OCI-LY1 (cell line): ENCODE results near the gene OR51I1.

Experiments
- H2AFZ ChIP-seq: fragments of 200-600 bp; sonication (generic), shearing (Covaris generic); 2 replicates; pipeline ENCODE4 v1.6.0; 2014; ENCODE audit warnings: antibody characterized with exemption, mild to moderate bottlenecking, low read length
- H3F3A ChIP-seq: fragments of 200-600 bp; sonication (generic), shearing (Covaris generic); 2 replicates; pipeline ENCODE4 v1.6.0; 2014; ENCODE audit warnings: mild to moderate bottlenecking, antibody characterized with exemption, low read length, moderate library complexity; ENCODE audit not compliant: insufficient read depth
- H3K27ac ChIP-seq: fragments of 200-600 bp; sonication (generic); 2 replicates; pipeline ENCODE4 v1.5.1; 2014; ENCODE audit warnings: low read length, mixed run types, mild to moderate bottlenecking, low read depth; ENCODE audit not compliant: poor library complexity, severe bottlenecking
- H3K27me3 ChIP-seq: fragments of 200-600 bp; sonication (generic); 2 replicates; pipeline ENCODE4 v1.6.0; 2014; ENCODE audit warnings: antibody characterized with exemption, mild to moderate bottlenecking, low read length, moderate library complexity; ENCODE audit not compliant: insufficient read depth
- H3K36me3 ChIP-seq: fragments of 200-600 bp; sonication (generic); 2 replicates; pipeline ENCODE4 v1.6.1; 2014; ENCODE audit warnings: mild to moderate bottlenecking, antibody characterized with exemption, low read length, moderate library complexity, mixed read lengths; ENCODE audit not compliant: insufficient read depth
- H3K4me1 ChIP-seq: fragments of 200-600 bp; sonication (generic); 2 replicates; pipeline ENCODE4 v1.5.1; 2014; ENCODE audit warnings: mild to moderate bottlenecking, low read length, moderate library complexity; ENCODE audit not compliant: insufficient read depth, severe bottlenecking
- H3K4me2 ChIP-seq: fragments of 200-600 bp; sonication (generic), shearing (Covaris generic); 2 replicates; pipeline ENCODE4 v1.6.1; 2014; ENCODE audit warnings: low read length
- H3K4me3 ChIP-seq: fragments of 200-600 bp; sonication (generic); 2 replicates; pipeline ENCODE4 v1.5.1; 2014; ENCODE audit warnings: low read length, low read depth, mild to moderate bottlenecking, mixed read lengths; ENCODE audit not compliant: poor library complexity, severe bottlenecking
- H3K79me2 ChIP-seq: fragments of 200-600 bp; shearing (Covaris generic); 2 replicates; pipeline ENCODE4 v1.6.1; 2016; ENCODE audit warnings: mixed run types, low read length, mixed read lengths; ENCODE audit not compliant: insufficient read depth
- H3K9ac ChIP-seq: fragments of 200-600 bp; sonication (generic), shearing (Covaris generic); 2 replicates; pipeline ENCODE4 v1.6.1; 2014; ENCODE audit warnings: mild to moderate bottlenecking, low read length, mixed read lengths
- H3K9me2 ChIP-seq: fragments of 200-600 bp; sonication (generic), shearing (Covaris generic); 2 replicates; pipeline ENCODE4 v1.6.1; 2014; ENCODE audit warnings: low read depth, mild to moderate bottlenecking, low read length, mixed read lengths
- H3K9me3 ChIP-seq: fragments of 200-600 bp; shearing (Covaris generic); 2 replicates; pipeline ENCODE4 v1.6.1; 2014; ENCODE audit warnings: low read length, mixed read lengths
- H4K20me1 ChIP-seq: fragments of 200-600 bp; sonication (generic), shearing (Covaris generic); 2 replicates; pipeline ENCODE4 v1.6.0; 2016; ENCODE audit warnings: mild to moderate bottlenecking, low read length; ENCODE audit not compliant: insufficient read depth
- EZH2 ChIP-seq: fragments of 200-600 bp; sonication (generic), shearing (Covaris generic); IDR thresholded peaks from 2 replicates; pipeline ENCODE4 v1.8.0; 2017; ENCODE audit warnings: borderline replicate concordance, mixed run types, mild to moderate bottlenecking, antibody characterized with exemption, low read length, moderate library complexity, mixed read lengths
- TF ChIP-seq, protein P1 (sequence below): fragments of 200-600 bp; sonication (generic), shearing (Covaris generic); IDR thresholded peaks from 2 replicates; pipeline ENCODE4 v1.5.1; 2017; ENCODE audit warnings: mild to moderate bottlenecking, antibody characterized with exemption, low read length, moderate library complexity, mixed read lengths

The OR51I1 gene

DNA sequence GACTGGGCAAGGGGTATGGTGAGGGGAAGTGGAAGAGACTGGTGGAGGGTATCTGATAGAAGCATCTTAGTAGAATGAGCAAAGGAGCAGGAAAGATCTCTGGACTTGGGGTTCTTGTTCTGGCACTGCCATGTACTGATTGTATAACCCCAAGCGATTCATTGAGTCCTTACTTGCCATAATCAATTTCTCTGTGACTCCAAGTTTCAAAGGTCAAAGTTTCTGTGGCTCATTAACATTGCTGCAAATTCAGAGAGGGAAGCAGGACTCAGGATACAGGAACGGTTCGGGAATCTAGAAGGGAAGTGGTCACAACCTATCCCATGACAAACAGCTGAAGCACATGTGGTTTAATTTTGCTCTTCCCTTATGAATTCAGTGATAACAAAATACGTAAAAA, 8.1 kb upstream of the OR51I1 start:
- Histone ChIP-seq H3F3A (no peaks in the 10 kb centered on the region), H3K27ac (no peak overlapping the region), H3K4me3 (no peak overlapping the region), H3K79me2 (no peaks in the 10 kb centered on the region), H3K9me3 (no peaks in the 10 kb centered on the region), H3K4me1 (no peaks in the 10 kb centered on the region), H3K4me2 (no peak overlapping the region), H3K9ac (no peak overlapping the region), H2AFZ (no peak overlapping the region), H3K27me3 (no peaks in the 10 kb centered on the region), H3K36me3 (no peaks in the 10 kb centered on the region), H3K9me2 (no peaks in the 10 kb centered on the region), H4K20me1 (no peaks in the 10 kb centered on the region)
- TF ChIP-seq, protein P1, sequence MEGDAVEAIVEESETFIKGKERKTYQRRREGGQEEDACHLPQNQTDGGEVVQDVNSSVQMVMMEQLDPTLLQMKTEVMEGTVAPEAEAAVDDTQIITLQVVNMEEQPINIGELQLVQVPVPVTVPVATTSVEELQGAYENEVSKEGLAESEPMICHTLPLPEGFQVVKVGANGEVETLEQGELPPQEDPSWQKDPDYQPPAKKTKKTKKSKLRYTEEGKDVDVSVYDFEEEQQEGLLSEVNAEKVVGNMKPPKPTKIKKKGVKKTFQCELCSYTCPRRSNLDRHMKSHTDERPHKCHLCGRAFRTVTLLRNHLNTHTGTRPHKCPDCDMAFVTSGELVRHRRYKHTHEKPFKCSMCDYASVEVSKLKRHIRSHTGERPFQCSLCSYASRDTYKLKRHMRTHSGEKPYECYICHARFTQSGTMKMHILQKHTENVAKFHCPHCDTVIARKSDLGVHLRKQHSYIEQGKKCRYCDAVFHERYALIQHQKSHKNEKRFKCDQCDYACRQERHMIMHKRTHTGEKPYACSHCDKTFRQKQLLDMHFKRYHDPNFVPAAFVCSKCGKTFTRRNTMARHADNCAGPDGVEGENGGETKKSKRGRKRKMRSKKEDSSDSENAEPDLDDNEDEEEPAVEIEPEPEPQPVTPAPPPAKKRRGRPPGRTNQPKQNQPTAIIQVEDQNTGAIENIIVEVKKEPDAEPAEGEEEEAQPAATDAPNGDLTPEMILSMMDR = no peak
- no peak for TF ChIP-seq EZH2

DNA sequence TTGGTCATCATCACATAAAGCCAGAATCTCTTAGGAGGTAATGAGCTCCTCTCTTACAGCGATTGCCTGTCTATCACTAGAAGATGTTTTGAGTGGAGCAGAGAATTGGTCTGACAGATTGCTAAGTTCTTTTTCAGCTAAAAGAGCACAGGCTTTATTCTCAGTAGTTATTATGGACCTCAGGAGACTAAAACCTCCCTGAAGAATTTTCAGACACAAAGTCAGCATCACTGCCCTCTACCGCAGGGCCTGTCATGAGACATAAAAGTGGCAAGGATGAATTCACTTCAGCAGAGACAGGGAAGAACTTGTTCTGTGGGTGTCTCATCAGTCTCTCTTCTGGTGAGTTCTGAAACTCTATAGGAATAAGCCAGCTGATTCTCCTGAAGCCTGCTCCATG, 7.7 kb upstream of the OR51I1 start, which contains the start of gene OR51I2:
Gene OR51I2, plus strand, starts transcription at position 301 of the 400 bp plus-strand sequence. CDS start 4,166 bp downstream, outside the sequence.
- no peaks in the 10 kb centered on the region for H3K79me2 ChIP-seq
- TF ChIP-seq, protein P1 = no peak
- no peak for TF ChIP-seq EZH2
- no peaks in the 10 kb centered on the region for H3K9me3 ChIP-seq
- no peak within 1 kb of the TSS for H2AFZ ChIP-seq
- H3K27me3 ChIP-seq = no peaks in the 10 kb centered on the region
- no peaks in the 10 kb centered on the region for H3K9me2 ChIP-seq
- no peaks in the 10 kb centered on the region for H3K36me3 ChIP-seq
- no peaks in the 10 kb centered on the region for H3K4me1 ChIP-seq
- H3K4me2 ChIP-seq = no peak within 1 kb of the TSS
- no peak within 1 kb of the TSS for H3K9ac ChIP-seq
- no peak within 1 kb of the TSS for H3K4me3 ChIP-seq
- no peaks in the 10 kb centered on the region for H4K20me1 ChIP-seq
- H3F3A ChIP-seq = no peaks in the 10 kb centered on the region
- no peak within 1 kb of the TSS for H3K27ac ChIP-seq

DNA sequence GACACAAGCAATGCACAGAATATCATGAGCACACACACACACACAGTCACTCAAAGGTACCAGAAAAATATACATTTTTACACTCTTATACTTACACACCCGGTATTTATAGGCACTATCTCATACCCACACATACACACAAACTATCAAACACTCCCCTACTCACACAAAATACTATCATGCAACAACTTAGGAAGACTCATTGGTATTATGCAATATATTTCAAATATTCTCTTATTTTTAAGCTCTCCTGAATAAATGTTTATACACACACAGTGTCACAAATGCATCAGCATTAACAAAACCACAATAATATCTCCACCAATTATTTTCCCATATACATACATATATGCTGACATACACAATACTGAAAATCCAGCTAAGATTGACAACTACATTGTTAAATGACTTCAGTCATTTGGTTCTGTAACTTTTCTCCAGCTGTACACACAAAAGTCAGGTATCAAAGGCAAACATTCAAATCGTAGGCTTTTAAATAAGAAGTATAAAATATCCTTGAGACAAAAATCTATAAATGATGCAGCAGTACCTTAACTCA, 2.6 kb upstream of the OR51I1 start:
- H2AFZ ChIP-seq = no peak overlapping the region
- H3F3A ChIP-seq = no peaks in the 10 kb centered on the region
- H3K9me2 ChIP-seq = no peaks in the 10 kb centered on the region
- H3K27me3 ChIP-seq = no peaks in the 10 kb centered on the region
- H4K20me1 ChIP-seq = no peaks in the 10 kb centered on the region
- no peaks in the 10 kb centered on the region for H3K9me3 ChIP-seq
- H3K4me2 ChIP-seq = no peak overlapping the region
- H3K4me3 ChIP-seq = no peak overlapping the region
- H3K27ac ChIP-seq = no peak overlapping the region
- no peak for TF ChIP-seq EZH2
- TF ChIP-seq, protein P1 = no peak
- no peaks in the 10 kb centered on the region for H3K36me3 ChIP-seq
- H3K79me2 ChIP-seq = no peaks in the 10 kb centered on the region
- H3K9ac ChIP-seq = no peak overlapping the region
- no peaks in the 10 kb centered on the region for H3K4me1 ChIP-seq
